ENCODE results near the gene CEMIP. TPM values are rescaled to one million over a fixed set of nuclear protein-coding genes. Genes with fewer than 3 reads are reported as not detected.

Gene CEMIP
- polyA plus RNA-seq, 3 donors: not detected

GRCh38 chr15:80991421-80991820, 212.3 kb downstream of the CEMIP start:
- peaks cover 46% of the 10 kb centered on the region for H3K4me1 Mint-ChIP-seq
- peaks cover 0 to 7% (median 4%) of the 10 kb centered on the region in 3 donors for H3K27me3 Mint-ChIP-seq (ENCODE audit: low read depth in 3 of 3)
- Histone ChIP-seq H4K20me1 (ENCODE audit: insufficient read depth, low read length) (no peaks in the 10 kb centered on the region), H3K27me3 (ENCODE audit: control insufficient read depth in 2 of 2, insufficient read depth in 2 of 2, low read length in 2 of 2) (no peaks in the 10 kb centered on the region), H3K9me3 (replicated peaks in 1 of 2; ENCODE audit: control insufficient read depth in 1 of 2, insufficient read depth in 1 of 2, low read length in 2 of 2) (peaks cover 0 to 2% of the 10 kb centered on the region in 2 donors), H3K79me2 (ENCODE audit: insufficient read depth, low read length) (peaks cover 32% of the 10 kb centered on the region), H3K36me3 (replicated peaks in 1 of 2; ENCODE audit: control insufficient read depth in 1 of 2, insufficient read depth in 2 of 2, low read length in 2 of 2) (no peaks in the 10 kb centered on the region), H3K9ac (ENCODE audit: insufficient read depth, low read length, poor library complexity, severe bottlenecking) (no peak overlapping the region), H2AFZ (ENCODE audit: insufficient read depth, low read depth, low read length, poor library complexity, severe bottlenecking) (no peak overlapping the region), H3K4me1 (ENCODE audit: control insufficient read depth in 1 of 2, insufficient read depth in 2 of 2, low read length in 2 of 2) (peaks cover 43 to 44% of the 10 kb centered on the region in 2 donors), H3K27ac (ENCODE audit: low read depth in 1 of 2, low read length in 2 of 2) (peak overlapping the region in 1 of 2 donors; percentile 4), H3K4me2 (replicated peaks; ENCODE audit: extremely low read depth, low read length, poor library complexity, severe bottlenecking) (no peak overlapping the region), H3K4me3 (replicated peaks in 1 of 3; ENCODE audit: low read depth in 2 of 3, low read length in 3 of 3) (no peak overlapping the region)
- no CpG with 5 or more reads among the region's 5 CpGs for WGBS (ENCODE audit: insufficient coverage)
- peaks cover 3 to 5% of the 10 kb centered on the region in 2 donors for H3K36me3 Mint-ChIP-seq
- peaks cover 0 to 5% (median 2%) of the 10 kb centered on the region in 7 donors for H3K9me3 Mint-ChIP-seq
- intact Hi-C loops (cut with micrococcal nuclease): loop anchor here in 1 of 2 donors (10.0 kb wide), 1 partner anchor 1053 kb away; the partner anchor contains the start of gene MEX3B
- peak; percentile 23 to 35 (median 32) for DNase-seq
- peak overlapping the region in 5 of 7 donors; percentile 31 to 85 (median 75) for H3K27ac Mint-ChIP-seq
- TF ChIP-seq CTCF (IDR thresholded peaks at IDR 0.05): no peak
- H3K4me3 Mint-ChIP-seq: peak overlapping the region in 1 of 2 donors; percentile 11

GRCh38 chr15:80992006-80992405, 212.8 kb downstream of the CEMIP start:
- no peak for TF ChIP-seq CTCF (IDR thresholded peaks at IDR 0.05)
- WGBS (ENCODE audit: insufficient coverage): 49% methylated on average over 3 of the region's 4 CpGs
- no peaks in the 10 kb centered on the region for H3K36me3 ChIP-seq (replicated peaks in 1 of 2; ENCODE audit: control insufficient read depth in 1 of 2, insufficient read depth in 2 of 2, low read length in 2 of 2)
- peak overlapping the region in 1 of 2 donors; percentile 4 for H3K27ac ChIP-seq (ENCODE audit: low read depth in 1 of 2, low read length in 2 of 2)
- H2AFZ ChIP-seq (ENCODE audit: insufficient read depth, low read depth, low read length, poor library complexity, severe bottlenecking): peak overlapping the region; percentile 11
- Mint-ChIP-seq H3K27ac (peak overlapping the region in 4 of 7 donors; percentile 3 to 85 (median 54)), H3K4me1 (peaks cover 41% of the 10 kb centered on the region), H3K27me3 (ENCODE audit: low read depth in 3 of 3) (peaks cover 0 to 7% (median 4%) of the 10 kb centered on the region in 3 donors), H3K9me3 (peaks cover 0 to 11% (median 3%) of the 10 kb centered on the region in 7 donors), H3K36me3 (peaks cover under 1 to 3% of the 10 kb centered on the region in 2 donors), H3K4me3 (peak overlapping the region in 1 of 2 donors; percentile 11)
- peak overlapping the region in 1 of 3 experiments; percentile 4 for H3K4me3 ChIP-seq (replicated peaks in 1 of 3; ENCODE audit: low read depth in 2 of 3, low read length in 3 of 3)
- H3K4me1 ChIP-seq (ENCODE audit: control insufficient read depth in 1 of 2, insufficient read depth in 2 of 2, low read length in 2 of 2): peaks cover 37 to 42% of the 10 kb centered on the region in 2 donors
- H3K27me3 ChIP-seq (ENCODE audit: control insufficient read depth in 2 of 2, insufficient read depth in 2 of 2, low read length in 2 of 2): no peaks in the 10 kb centered on the region
- peaks cover 26% of the 10 kb centered on the region for H3K79me2 ChIP-seq (ENCODE audit: insufficient read depth, low read length)
- peak in 2 of 3 donors; percentile 19 to 32 for DNase-seq
- H3K9ac ChIP-seq (ENCODE audit: insufficient read depth, low read length, poor library complexity, severe bottlenecking): no peak overlapping the region
- H3K9me3 ChIP-seq (replicated peaks in 1 of 2; ENCODE audit: control insufficient read depth in 1 of 2, insufficient read depth in 1 of 2, low read length in 2 of 2): peaks cover 0 to 3% of the 10 kb centered on the region in 2 donors
- H3K4me2 ChIP-seq (replicated peaks; ENCODE audit: extremely low read depth, low read length, poor library complexity, severe bottlenecking): peak overlapping the region; percentile 17
- intact Hi-C loops (cut with micrococcal nuclease): loop anchor here in 1 of 2 donors (2.0 to 10.0 kb wide), 2 partner anchors 115 to 1053 kb away; partner anchors contain the start of gene MEX3B
- no peaks in the 10 kb centered on the region for H4K20me1 ChIP-seq (ENCODE audit: insufficient read depth, low read length)
